Esophagus muscularis mucosa (tissue), 4 donors: ENCODE results near the gene YBX1.

Source experiments
- CTCF ChIP-seq, 3 experiments: fragments of 200-600 bp in 2 of 3; fragments of 450-650 bp in 1 of 3; sonication (generic) in 2 of 3; IDR thresholded peaks; one replicate each; pipeline ENCODE4 v1.5.1; 2017 to 2019; ENCODE audit warnings: antibody characterized with exemption in 3 of 3, mild to moderate bottlenecking in 2 of 3, moderate library complexity in 1 of 3
- EP300 ChIP-seq: sonication (generic); formaldehyde crosslinking; IDR thresholded peaks from one replicate; pipeline ENCODE4 v1.6.1; 2017; ENCODE audit warnings: antibody characterized with exemption
- POLR2A ChIP-seq: fragments of 450-650 bp; IDR thresholded peaks from one replicate; pipeline ENCODE4 v1.6.1; 2017; ENCODE audit warnings: antibody characterized with exemption, moderate library complexity, mild to moderate bottlenecking, low read depth
- POLR2AphosphoS5 ChIP-seq, 2 donors: sonication (generic); formaldehyde crosslinking; IDR thresholded peaks; one replicate each; pipeline ENCODE4 v1.6.1; 2017; ENCODE audit warnings: antibody characterized with exemption in 2 of 2

- TF ChIP-seq CTCF (IDR thresholded peaks at IDR 0.05), result peak; percentile 20 to 51 (median 37)
- no peak for TF ChIP-seq POLR2A
- peak; percentile 79 to 95 for TF ChIP-seq POLR2AphosphoS5 (IDR thresholded peaks at IDR 0.05)
- no peak for TF ChIP-seq EP300
Observed at GRCh38 chr1:42657981-42658876, 24.0 kb upstream of the YBX1 start, which contains the start of gene PPIH.
